NCI-H2081 treated with DMSO at 0.1 percent for 48 hours (cell line): Measurements from ENCODE around the gene OR2T3.
"Not testable (repeated sequence)": the region's sequence is repeated elsewhere in the genome, so short reads cannot be mapped to it uniquely, and the experiment has no call there.

Experiments
- DNase-seq: peaks from one replicate; lab custom pipeline; 2025; lab: John Stamatoyannopoulos, UW

OR2T3 gene

DNA sequence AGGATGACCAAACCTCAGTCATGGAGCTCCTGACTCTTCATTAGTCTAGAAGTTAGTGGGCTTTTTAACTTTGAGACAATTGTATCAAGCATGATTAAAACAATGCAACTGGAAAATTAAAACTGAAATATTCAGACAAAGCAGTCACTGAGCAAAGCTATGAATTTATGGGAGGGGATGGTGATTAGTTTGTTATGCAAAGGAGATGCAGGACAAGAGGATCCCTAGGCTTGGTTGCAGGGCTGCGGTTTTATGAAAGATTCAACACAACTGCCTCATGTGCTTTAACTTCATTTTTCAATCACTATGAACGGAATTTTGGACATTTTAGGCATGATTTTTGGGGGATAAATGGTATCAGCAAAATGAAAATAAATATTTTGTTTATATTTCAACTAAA is 1.0 kb upstream of the OR2T3 start:
- DNase-seq: not testable (repeated sequence)

DNA sequence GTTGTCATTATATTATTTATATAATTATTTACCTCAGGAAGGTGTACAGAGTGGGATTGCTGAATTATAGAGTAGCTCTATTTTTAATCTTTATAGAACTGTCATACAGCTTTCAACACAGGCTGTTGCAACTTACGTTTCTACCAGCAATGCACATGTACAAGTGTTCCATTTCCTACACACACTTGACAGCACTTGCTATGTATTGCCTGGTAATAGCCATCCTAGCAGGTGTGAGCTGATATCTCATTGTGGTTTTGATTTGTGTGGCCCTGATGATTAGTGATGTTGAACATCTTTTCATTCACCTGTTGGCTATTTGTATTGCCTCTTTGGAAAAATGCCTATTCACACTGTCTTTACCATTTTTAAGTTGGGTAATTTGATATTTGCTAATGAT is 2.5 kb downstream of the OR2T3 start:
- DNase-seq: not testable (repeated sequence)

GRCh38 chr1:248481686-248482579 is 8.8 kb downstream of the OR2T3 start:
- DNase-seq: not testable (repeated sequence)

DNA sequence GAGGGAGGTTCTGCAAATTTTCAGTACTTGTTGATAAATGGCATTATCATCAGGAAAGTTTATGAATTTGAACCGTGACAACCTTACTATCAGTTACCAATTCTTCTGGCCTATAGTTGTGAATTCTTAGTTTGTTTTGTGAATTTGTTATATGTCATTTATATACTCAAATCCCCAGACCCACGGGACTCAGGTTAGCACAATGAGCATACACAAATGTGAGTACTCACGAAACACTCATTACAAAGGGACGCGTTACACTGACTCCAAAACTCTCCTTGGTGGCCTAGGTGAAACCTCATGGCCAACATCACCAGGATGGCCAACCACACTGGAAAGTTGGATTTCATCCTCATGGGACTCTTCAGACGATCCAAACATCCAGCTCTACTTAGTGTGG is 15.1 kb downstream of the OR2T3 start, which contains the start of gene OR2T5:
OR2T5 (plus strand) TSS at position 301 of the 400 bp plus-strand sequence; CDS start at position 301, 0 bp downstream.
- DNase-seq: not testable (repeated sequence)

GRCh38 chr1:248496661-248497060 is 23.5 kb downstream of the OR2T3 start:
- not testable (repeated sequence) for DNase-seq

- DNase-seq: not testable (repeated sequence)
These were observed 27.3 kb downstream of the OR2T3 start for GRCh38 chr1:248500305-248501035.

DNA sequence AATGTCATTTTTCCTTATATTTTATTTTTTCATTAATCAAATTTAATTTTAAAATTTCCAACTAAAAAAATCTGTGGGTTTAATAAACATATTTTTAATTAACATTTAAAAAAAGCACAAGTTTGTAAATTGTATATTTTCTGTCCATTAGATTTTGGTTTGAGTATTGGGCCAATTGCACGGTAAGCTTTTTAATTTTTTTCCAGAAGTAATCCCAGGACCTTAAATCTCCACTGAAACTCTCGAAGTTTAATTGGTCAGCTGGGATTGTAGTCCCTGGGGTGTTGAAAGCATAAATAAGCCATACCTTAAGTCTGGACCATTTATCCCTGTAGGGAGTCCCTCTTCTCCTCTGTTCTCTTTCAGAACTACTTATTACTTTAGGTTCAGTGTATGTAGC is 34.6 kb downstream of the OR2T3 start, which contains the start of gene OR2G6:
OR2G6 (plus strand) TSS at position 301 of the 400 bp plus-strand sequence. CDS start 13,574 bp downstream, outside the sequence.
- not testable (repeated sequence) for DNase-seq

DNA sequence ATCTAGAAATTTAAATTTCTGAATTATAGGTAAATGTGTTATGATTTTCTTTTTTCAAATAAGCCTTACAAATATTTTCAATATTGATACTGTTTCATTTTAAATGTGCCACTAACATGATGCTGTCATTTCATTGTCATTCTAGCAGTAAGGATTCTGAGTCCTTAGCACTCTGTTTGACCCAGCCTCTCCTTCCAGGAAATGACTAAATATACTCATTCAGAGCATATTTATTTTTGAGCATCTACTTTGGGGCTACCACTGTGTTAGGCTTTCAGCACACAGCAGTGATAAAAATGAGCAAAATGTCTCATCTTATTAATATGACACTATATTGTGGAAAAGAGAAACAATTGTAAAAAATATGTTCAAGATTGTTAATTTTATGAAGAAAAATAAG is 37.1 kb downstream of the OR2T3 start:
- DNase-seq: not testable (repeated sequence)

DNA sequence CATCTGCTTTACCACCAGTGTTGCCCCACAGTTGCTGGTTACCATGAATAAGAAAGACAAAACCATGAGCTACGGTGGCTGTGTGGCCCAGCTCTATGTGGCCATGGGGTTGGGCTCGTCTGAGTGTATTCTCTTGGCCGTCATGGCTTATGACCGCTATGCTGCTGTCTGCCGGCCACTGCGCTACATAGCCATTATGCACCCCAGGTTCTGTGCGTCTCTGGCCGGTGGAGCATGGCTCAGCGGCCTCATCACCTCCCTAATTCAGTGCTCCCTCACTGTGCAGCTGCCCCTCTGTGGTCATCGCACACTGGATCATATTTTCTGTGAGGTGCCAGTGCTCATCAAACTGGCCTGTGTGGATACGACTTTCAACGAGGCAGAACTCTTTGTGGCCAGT is 48.7 kb downstream of the OR2T3 start:
- no peak for DNase-seq
